ENCODE results near the gene XPO6.

- TF ChIP-seq RBM22 (optimal IDR thresholded peaks at IDR 0.05; ENCODE audit: low read length): no peak
- TF ChIP-seq ZSCAN21 (CRISPR knock-in tag; IDR thresholded peaks at IDR 0.05; ENCODE audit: borderline replicate concordance): no peak
- TF ChIP-seq ZBTB33 (CRISPR knock-in tag; IDR thresholded peaks at IDR 0.05): no peak
- no peak for TF ChIP-seq FOXA1 (IDR thresholded peaks at IDR 0.05)
- no peak for TF ChIP-seq FOXA1 (CRISPR knock-in tag; IDR thresholded peaks at IDR 0.05)
Observed at GRCh38 chr16:28188085-28188916, 23.5 kb downstream of the XPO6 start.
